Astrocyte of the spinal cord (primary cell): ENCODE data around the gene CAPS.
"Not testable (repeated sequence)": the region's sequence is repeated elsewhere in the genome, so short reads cannot be mapped to it uniquely, and the experiment has no call there.

Source experiments
- DNase-seq: peaks from one replicate; pipeline ENCODE4 v3.0.0; 2011; ENCODE audit warnings: low read depth, low spot score
- H3K4me3 ChIP-seq: 2 replicates; pipeline ENCODE4 v1.5.1; 2011; ENCODE audit warnings: low read depth, mild to moderate bottlenecking, low read length, moderate library complexity
- in situ Hi-C: cut with HindIII; loops from 2 replicates; pipeline ENCODE4 v1.10.0; 2017; ENCODE audit warnings: low sequenced_read_pairs
- TF ChIP-seq, protein P1 (sequence below): IDR thresholded peaks from 2 replicates; pipeline ENCODE4 v1.5.1; 2012; ENCODE audit warnings: low read depth, mild to moderate bottlenecking, low read length, inconsistent platforms

CAPS gene

DNA sequence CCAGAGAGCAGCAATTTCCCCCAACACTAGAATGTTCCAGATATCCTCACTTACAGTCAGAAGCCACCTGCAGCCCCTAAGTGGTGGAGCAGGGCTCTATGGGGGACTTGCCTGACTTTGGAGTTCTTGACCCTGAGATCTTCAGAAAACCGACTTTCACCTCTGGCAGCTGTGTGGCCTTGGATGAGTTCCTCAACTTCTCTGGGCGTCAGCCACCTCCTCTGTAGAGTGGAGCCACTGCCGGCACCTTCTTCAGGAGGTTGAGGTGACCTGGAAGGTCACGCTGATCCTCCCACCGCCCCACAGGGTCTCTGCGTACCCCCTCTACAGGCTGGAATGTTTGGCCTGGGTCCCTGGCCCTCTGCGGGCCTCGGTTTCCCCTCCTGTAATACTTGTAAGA, 36.6 kb upstream of the CAPS start:
- no peak for DNase-seq
- H3K4me3 ChIP-seq: no peak overlapping the region
- TF ChIP-seq, protein P1, sequence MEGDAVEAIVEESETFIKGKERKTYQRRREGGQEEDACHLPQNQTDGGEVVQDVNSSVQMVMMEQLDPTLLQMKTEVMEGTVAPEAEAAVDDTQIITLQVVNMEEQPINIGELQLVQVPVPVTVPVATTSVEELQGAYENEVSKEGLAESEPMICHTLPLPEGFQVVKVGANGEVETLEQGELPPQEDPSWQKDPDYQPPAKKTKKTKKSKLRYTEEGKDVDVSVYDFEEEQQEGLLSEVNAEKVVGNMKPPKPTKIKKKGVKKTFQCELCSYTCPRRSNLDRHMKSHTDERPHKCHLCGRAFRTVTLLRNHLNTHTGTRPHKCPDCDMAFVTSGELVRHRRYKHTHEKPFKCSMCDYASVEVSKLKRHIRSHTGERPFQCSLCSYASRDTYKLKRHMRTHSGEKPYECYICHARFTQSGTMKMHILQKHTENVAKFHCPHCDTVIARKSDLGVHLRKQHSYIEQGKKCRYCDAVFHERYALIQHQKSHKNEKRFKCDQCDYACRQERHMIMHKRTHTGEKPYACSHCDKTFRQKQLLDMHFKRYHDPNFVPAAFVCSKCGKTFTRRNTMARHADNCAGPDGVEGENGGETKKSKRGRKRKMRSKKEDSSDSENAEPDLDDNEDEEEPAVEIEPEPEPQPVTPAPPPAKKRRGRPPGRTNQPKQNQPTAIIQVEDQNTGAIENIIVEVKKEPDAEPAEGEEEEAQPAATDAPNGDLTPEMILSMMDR: no peak
- in situ Hi-C loops: no loop called here

DNA sequence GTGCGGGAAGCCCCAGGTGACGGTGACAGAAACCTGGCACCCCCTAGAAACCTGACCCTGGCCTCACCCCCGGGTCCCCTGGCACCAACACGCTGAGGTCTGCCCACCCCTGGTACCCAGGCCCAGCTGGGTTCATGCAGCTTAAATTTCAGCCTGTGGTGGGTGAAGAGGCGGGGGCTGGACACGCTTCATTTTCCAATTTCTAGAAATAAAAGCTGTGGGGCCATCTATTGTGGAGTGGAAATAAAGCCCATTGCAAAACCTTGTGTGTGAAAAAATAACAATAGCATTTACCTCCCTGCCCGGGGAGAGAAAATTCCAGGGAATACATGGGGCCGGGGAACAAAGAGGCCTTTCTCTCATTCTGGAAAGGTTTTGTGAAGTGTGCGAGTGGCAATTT, 36.2 kb upstream of the CAPS start:
- TF ChIP-seq, protein P1: no peak
- in situ Hi-C loops: no loop called here

DNA sequence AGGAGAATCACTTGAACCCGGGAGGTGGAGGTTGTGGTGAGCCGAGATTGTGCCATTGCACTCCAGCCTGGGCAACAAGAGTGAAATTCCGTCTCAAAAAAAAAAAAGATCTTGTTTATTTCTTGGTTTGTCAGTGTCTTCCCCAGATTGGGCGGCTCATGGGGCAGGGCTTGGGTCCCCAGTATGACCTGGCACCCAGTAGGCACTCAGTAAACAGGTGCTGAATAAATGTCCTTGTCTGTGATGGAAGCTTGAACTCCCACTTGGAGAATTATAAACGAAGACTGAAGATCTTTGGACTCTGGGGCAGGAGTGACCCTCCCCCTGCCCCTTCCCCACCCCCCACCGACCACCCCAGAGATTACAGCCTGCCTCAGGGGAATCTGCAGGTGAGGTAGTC, 33.9 kb upstream of the CAPS start:
- no peak overlapping the region for H3K4me3 ChIP-seq
- in situ Hi-C loops: no loop called here
- TF ChIP-seq, protein P1: no peak

More for the DNA sequence above, 36.2 kb upstream of the CAPS start:
- DNase-seq: no peak
- no peak overlapping the region for H3K4me3 ChIP-seq

DNA sequence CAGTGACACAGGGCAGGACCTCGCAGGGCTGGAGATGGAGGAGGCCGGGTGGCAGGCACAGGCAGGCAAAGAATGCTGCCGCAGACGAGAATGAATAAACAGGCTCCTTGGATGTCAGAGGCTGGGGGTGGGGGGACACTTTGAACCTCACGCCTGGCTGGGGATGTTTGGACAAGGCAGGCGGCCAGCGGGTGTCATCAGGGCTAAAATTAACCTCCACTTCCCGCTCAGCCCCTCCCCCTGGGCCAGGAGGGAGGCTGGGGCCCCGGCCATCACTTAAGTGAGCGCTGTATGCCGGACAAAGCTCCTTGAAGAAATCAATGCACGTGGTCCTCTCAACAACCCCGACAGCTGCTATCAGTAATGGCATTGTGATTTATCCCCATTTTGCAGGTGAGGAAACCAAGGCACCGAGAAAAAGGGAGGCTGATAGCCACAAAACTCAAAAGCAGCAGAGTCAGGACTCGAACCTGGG, 33.4 kb upstream of the CAPS start:
- in situ Hi-C loops: no loop called here
- peak; percentile 66 for DNase-seq
- TF ChIP-seq, protein P1: no peak
- no peak overlapping the region for H3K4me3 ChIP-seq

More for the DNA sequence above, 33.9 kb upstream of the CAPS start:
- no peak for DNase-seq

DNA sequence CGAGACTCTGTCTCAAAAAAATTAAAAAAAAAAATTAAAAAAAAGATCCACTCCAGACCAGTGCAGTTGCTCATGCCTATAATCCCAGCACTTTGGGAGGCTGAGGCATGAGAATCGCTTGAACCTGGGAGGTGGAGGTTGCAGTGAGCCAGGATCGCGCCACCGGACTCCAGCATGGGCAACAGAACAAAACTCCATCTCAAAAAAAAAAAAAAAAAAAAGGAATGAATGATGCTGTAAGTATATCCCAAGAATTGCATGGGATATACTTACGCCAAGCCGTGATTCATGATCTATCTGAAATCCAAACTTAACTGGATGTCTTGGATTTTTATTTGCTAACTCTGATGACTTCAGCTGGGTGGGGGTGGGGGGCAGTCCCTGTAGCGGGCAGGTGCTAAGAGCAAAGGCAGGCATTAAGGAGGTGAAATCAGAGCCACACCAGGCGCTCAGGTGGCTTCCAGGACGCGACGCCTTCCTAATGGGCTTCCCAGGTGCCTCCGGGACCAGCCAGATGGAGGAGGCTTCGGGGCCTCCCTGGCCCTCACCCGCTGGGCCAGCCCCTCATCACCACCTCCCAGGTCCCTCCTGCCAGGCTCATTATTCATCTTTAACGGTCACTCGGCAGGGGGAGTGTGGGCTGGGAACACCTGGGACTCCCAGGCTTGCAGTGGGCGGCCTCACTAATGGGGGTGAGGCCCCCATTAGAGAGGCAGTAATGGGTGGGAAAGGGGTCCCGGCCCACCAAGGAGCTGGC, 32.3 kb upstream of the CAPS start:
- no peak overlapping the region for H3K4me3 ChIP-seq
- in situ Hi-C loops: no loop called here
- no peak for DNase-seq
- TF ChIP-seq, protein P1: no peak

DNA sequence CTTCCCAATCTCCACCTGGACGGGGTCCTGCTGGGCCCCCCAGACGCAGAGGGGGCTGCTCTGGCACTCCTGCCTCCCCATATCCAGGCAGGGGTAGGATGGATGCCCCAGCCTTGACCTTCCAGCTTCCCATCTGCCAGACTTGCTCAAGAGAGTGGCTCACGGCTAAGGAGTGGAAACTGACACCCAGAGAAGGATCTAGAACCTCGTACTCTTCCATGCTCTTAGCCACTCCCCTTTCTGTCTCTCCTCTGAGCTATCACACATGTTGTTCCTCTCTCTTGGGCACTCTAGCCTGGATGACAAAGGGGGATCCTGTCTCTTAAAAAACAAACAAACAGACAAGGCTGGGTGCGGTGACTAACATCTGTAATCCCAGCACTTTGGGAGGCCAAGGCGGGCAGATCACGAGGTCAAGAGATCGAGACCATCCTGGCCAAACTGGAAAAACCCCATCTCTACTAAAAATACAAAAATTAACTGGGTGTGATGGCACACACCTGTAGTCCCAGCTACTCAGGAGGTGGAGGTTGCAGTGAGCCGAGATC, 31.6 kb upstream of the CAPS start:
- in situ Hi-C loops: no loop called here
- H3K4me3 ChIP-seq: no peak overlapping the region
- no peak for DNase-seq
- TF ChIP-seq, protein P1: no peak

DNA sequence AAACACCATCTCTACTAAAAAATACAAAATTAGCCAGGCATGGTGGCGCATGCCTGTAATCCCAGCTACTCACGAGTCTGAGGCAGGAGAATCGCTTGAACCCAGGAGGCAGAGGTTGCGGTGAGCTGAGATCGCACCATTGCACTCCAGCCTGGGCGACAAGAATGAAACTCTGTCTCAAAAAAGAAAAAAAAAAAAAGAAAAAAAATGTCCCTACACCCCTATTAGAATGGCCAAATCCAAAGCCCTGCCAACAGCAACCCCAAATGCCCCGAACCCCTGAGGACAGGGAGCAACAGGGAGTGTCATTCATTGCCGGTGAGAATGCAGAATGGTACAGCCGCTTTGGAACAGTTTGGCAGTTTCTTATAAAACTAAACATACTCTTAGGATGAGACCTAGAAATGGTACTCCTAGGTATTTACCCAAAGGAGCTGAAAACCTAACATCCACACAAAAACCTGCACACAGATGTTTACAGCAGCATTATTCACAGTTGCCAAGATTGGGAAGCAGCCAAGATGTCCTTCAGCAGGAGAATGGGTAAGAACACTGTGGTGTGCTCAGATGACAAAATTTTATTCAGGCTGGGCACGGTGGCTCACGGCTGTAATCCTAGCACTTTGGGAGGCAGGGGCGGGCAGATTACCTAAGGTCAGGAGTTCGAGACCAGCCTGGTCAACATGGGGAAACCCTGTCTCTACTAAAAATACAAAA, 30.7 kb upstream of the CAPS start:
- in situ Hi-C loops, H3K4me3 ChIP-seq, DNase-seq: not testable (repeated sequence)

DNA sequence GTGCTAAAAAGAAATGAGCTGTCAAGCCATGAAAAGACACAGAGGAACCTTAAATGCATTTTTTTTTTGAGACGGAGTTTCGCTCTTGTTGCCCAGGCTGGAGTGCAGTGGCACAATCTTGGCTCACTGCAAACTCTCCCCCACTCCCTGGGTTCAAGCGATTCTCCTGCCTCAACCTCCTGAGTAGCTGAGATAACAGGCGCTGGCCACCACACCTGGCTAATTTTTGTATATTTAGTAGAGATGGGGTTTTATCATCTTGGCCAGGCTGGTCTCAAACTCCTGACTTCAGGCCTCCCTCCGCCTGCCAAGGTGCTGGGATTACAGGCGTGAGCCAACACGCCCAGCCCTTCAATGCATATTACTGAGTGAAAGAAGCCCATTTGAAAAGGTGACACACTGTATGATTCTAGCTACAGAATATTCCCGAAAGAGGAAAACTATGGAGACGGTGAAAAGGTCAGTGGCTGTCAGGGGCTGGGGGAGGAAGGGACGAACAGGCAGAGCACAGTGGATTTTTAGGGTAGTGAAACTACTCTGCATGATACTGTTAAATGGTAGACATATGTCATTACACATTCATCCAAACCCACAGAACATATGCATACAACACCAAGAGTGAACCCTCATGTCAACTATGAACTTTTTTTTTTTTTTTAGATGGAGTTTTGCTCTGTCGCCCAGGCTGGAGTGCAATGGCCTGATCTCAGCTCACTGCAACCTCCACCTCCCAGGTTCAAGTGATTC, 29.8 kb upstream of the CAPS start:
- DNase-seq, H3K4me3 ChIP-seq, in situ Hi-C loops: not testable (repeated sequence)
